ENCODE results near the gene CCDC157.
A peak's percentile ranks its signal among the peaks of the same experiment; 100 is the strongest.

The CCDC157 gene

GRCh38 chr22:30317778-30318177 lies 39.0 kb upstream of the CCDC157 start:
- H3K36me3 ChIP-seq = no peaks in the 10 kb centered on the region
- no peaks in the 10 kb centered on the region for H3K27me3 ChIP-seq
- TF ChIP-seq CTCF (IDR thresholded peaks at IDR 0.05) = no peak
- H3K4me3 ChIP-seq (ENCODE audit: low read depth in 1 of 2, low read length in 1 of 2) = no peak overlapping the region
- peak overlapping the region; percentile 83 for H3K27ac ChIP-seq
- H3K9me3 ChIP-seq = no peaks in the 10 kb centered on the region
- peaks cover 57 to 74% of the 10 kb centered on the region in 2 experiments for H3K4me1 ChIP-seq (ENCODE audit: control insufficient read depth in 1 of 2, insufficient read depth in 1 of 2, low read depth in 1 of 2, low read length in 1 of 2)

GRCh38 chr22:30318799-30319419 lies 37.9 kb upstream of the CCDC157 start:
- Histone ChIP-seq H3K27ac (peak overlapping the region; percentile 83), H3K36me3 (no peaks in the 10 kb centered on the region), H3K27me3 (no peaks in the 10 kb centered on the region), H3K4me3 (ENCODE audit: low read depth in 1 of 2, low read length in 1 of 2) (peak overlapping the region; percentile 22 to 28), H3K9me3 (no peaks in the 10 kb centered on the region), H3K4me1 (ENCODE audit: control insufficient read depth in 1 of 2, insufficient read depth in 1 of 2, low read depth in 1 of 2, low read length in 1 of 2) (peaks cover 62 to 68% of the 10 kb centered on the region in 2 experiments)
- TF ChIP-seq CTCF (IDR thresholded peaks at IDR 0.05) = no peak

GRCh38 chr22:30320021-30320556 lies 36.7 kb upstream of the CCDC157 start:
- Histone ChIP-seq H3K36me3 (no peaks in the 10 kb centered on the region), H3K4me3 (ENCODE audit: low read depth in 1 of 2, low read length in 1 of 2) (no peak overlapping the region), H3K27ac (peak overlapping the region; percentile 83), H3K27me3 (no peaks in the 10 kb centered on the region), H3K9me3 (no peaks in the 10 kb centered on the region), H3K4me1 (ENCODE audit: control insufficient read depth in 1 of 2, insufficient read depth in 1 of 2, low read depth in 1 of 2, low read length in 1 of 2) (peaks cover 69 to 70% of the 10 kb centered on the region in 2 experiments)
- TF ChIP-seq CTCF (IDR thresholded peaks at IDR 0.05) = no peak

- Histone ChIP-seq H3K27ac (no peak overlapping the region), H3K9me3 (no peaks in the 10 kb centered on the region), H3K36me3 (no peaks in the 10 kb centered on the region), H3K4me3 (ENCODE audit: low read depth in 1 of 2, low read length in 1 of 2) (no peak overlapping the region), H3K27me3 (no peaks in the 10 kb centered on the region), H3K4me1 (ENCODE audit: control insufficient read depth in 1 of 2, insufficient read depth in 1 of 2, low read depth in 1 of 2, low read length in 1 of 2) (peaks cover 72 to 82% of the 10 kb centered on the region in 2 experiments)
- TF ChIP-seq CTCF (IDR thresholded peaks at IDR 0.05) = no peak
These were observed 35.3 kb upstream of the CCDC157 start for GRCh38 chr22:30321461-30321860.

GRCh38 chr22:30323246-30323645 lies 33.6 kb upstream of the CCDC157 start:
- no peak overlapping the region for H3K4me3 ChIP-seq (ENCODE audit: low read depth in 1 of 2, low read length in 1 of 2)
- H3K27ac ChIP-seq = no peak overlapping the region
- peaks cover 66 to 75% of the 10 kb centered on the region in 2 experiments for H3K4me1 ChIP-seq (ENCODE audit: control insufficient read depth in 1 of 2, insufficient read depth in 1 of 2, low read depth in 1 of 2, low read length in 1 of 2)
- TF ChIP-seq CTCF (IDR thresholded peaks at IDR 0.05) = no peak
- H3K27me3 ChIP-seq = no peaks in the 10 kb centered on the region
- no peaks in the 10 kb centered on the region for H3K36me3 ChIP-seq
- H3K9me3 ChIP-seq = no peaks in the 10 kb centered on the region

All from neutrophil (primary cell).